ENCODE data around the gene USP6NL. TPM values are rescaled to one million over a fixed set of nuclear protein-coding genes. Genes with fewer than 3 reads are reported as not detected.

The USP6NL gene
- total and polyA plus RNA-seq, 2 of the 13 experiments (the other 11 are each of a cell fraction or from before 2014, with no cell fraction given): 10.5 to 22.9 TPM

- peak; percentile 35 for TF ChIP-seq RBM22 (optimal IDR thresholded peaks at IDR 0.05; ENCODE audit: low read length)
- no peak for TF ChIP-seq NPAS2 (CRISPR knock-in tag; IDR thresholded peaks at IDR 0.05; ENCODE audit: borderline replicate concordance)
- no peak for TF ChIP-seq REXO4 (CRISPR knock-in tag; IDR thresholded peaks at IDR 0.05; ENCODE audit: borderline replicate concordance)
- TF ChIP-seq NFIC (IDR thresholded peaks at IDR 0.05; ENCODE audit: low read length): peak; percentile 82
- peak; percentile 73 for TF ChIP-seq PAXIP1 (CRISPR knock-in tag; conservative IDR thresholded peaks at IDR 0.05)
- peak; percentile 97 for TF ChIP-seq ZMYM2 (CRISPR knock-in tag; IDR thresholded peaks at IDR 0.05)
- TF ChIP-seq ZBED4 (CRISPR knock-in tag; IDR thresholded peaks at IDR 0.05; ENCODE audit: borderline replicate concordance): peak; percentile 44; the same call in 1 of the 2 replicates
- 0 out of 2 replicates have a peak, but pooled peaks have one; percentile 36 for TF ChIP-seq IRF2 (CRISPR knock-in tag; IDR thresholded peaks at IDR 0.05)
- TF ChIP-seq ZNF710 (CRISPR knock-in tag; IDR thresholded peaks at IDR 0.05; ENCODE audit: borderline replicate concordance): peak; percentile 82
- TF ChIP-seq KLF12 (CRISPR knock-in tag; IDR thresholded peaks at IDR 0.05; ENCODE audit: borderline replicate concordance): 0 out of 2 replicates have a peak, but pooled peaks have one; percentile 23
- TF ChIP-seq HDAC1 (CRISPR knock-in tag; IDR thresholded peaks at IDR 0.05): peak; percentile 68
- TF ChIP-seq ZNF274 (CRISPR knock-in tag; IDR thresholded peaks at IDR 0.05): no peak
- TF ChIP-seq NFRKB (IDR thresholded peaks at IDR 0.05): no peak
- TF ChIP-seq GATAD2A (CRISPR knock-in tag; IDR thresholded peaks at IDR 0.05): peak; percentile 73
- TF ChIP-seq ARID4A (CRISPR knock-in tag; IDR thresholded peaks at IDR 0.05; ENCODE audit: borderline replicate concordance): no peak; the same call in 1 of the 2 replicates
Measured at GRCh38 chr10:11522821-11523245, 88.6 kb downstream of the USP6NL start (continued).

All from HepG2 (cell line).